Small intestine (tissue), 7 donors: ENCODE measurements around the gene LTBP2. TPM values are rescaled to one million over a fixed set of nuclear protein-coding genes. Genes with fewer than 3 reads are reported as not detected.
"Not testable (repeated sequence)": the region's sequence is repeated elsewhere in the genome, so short reads cannot be mapped to it uniquely, and the experiment has no call there.

Source experiments
- DNase-seq, 2 donors: peaks; one replicate each; pipeline versions ENCODE4 v3.0.0 to v3.0.0-alpha.2; 2013
- FAIRE-seq: peaks from 2 replicates; lab custom pipeline; 2012; peaks lifted over from hg19 to GRCh38; lab: Jason Lieb, UNC
- H3K27ac ChIP-seq, 3 donors: one replicate each; pipeline ENCODE4 v1.5.1; 2013; ENCODE audit warnings: low read length in 2 of 3, mild to moderate bottlenecking in 2 of 3, control low read depth in 1 of 3, inconsistent platforms in 1 of 3, low read depth in 1 of 3, moderate library complexity in 1 of 3
- H3K27me3 ChIP-seq, 3 donors: one replicate each; pipeline ENCODE4 v1.6.1; 2013; ENCODE audit warnings: low read length in 3 of 3, inconsistent platforms in 1 of 3; ENCODE audit not compliant: control insufficient read depth in 3 of 3, insufficient read depth in 3 of 3
- H3K36me3 ChIP-seq, 3 donors: one replicate each; pipeline ENCODE4 v1.6.1; 2013; ENCODE audit warnings: low read length in 3 of 3, inconsistent platforms in 1 of 3, low read depth in 1 of 3, mild to moderate bottlenecking in 1 of 3, moderate library complexity in 1 of 3; ENCODE audit not compliant: control insufficient read depth in 3 of 3, insufficient read depth in 2 of 3
- H3K4me1 ChIP-seq, 3 donors: one replicate each; pipeline ENCODE4 v1.6.1; 2013; ENCODE audit warnings: low read length in 2 of 3, inconsistent platforms in 1 of 3, low read depth in 1 of 3, mild to moderate bottlenecking in 1 of 3, moderate library complexity in 1 of 3; ENCODE audit not compliant: control insufficient read depth in 3 of 3, insufficient read depth in 2 of 3
- H3K4me3 ChIP-seq, 3 donors: one replicate each; pipeline ENCODE4 v1.5.1; 2013; ENCODE audit warnings: low read length in 3 of 3, control low read depth in 1 of 3, inconsistent platforms in 1 of 3, low read depth in 1 of 3, mild to moderate bottlenecking in 1 of 3, moderate library complexity in 1 of 3
- H3K9me3 ChIP-seq, 2 donors: one replicate each; pipeline ENCODE4 v1.6.1; 2013; ENCODE audit warnings: low read depth in 1 of 2, low read length in 1 of 2; ENCODE audit not compliant: control insufficient read depth in 2 of 2, insufficient read depth in 1 of 2
- WGBS, 3 donors: extraction: QIAGEN DNeasy Blood & Tissue Kit; methylation state at CpG; one replicate each; pipeline ENCODE4 v1.1.7; 2013; 5-methylcytosine and 5-hydroxymethylcytosine counted together
- polyA plus RNA-seq, 4 donors: library from polyadenylated mRNA; stranded (reverse) in 3 of 4; unstranded in 1 of 4; fragments of 200-250 nt in 3 of 4; fragments of 120-200 nt in 1 of 4; gene quantifications; one replicate each; pipeline versions ENCODE4 v1.2.1 to v1.2.3, GENCODE V29; 2013
- donor health status: healthy with polysubstance abuse.
- donor health status: control.
- donor health status: control.
- donor health status: Bipolar disorder and iron deficiency.
- donor health status: healthy.

LTBP2 gene
- polyA plus RNA-seq, 4 donors = 0.22 to 1.8 (median 1.1) TPM

DNA sequence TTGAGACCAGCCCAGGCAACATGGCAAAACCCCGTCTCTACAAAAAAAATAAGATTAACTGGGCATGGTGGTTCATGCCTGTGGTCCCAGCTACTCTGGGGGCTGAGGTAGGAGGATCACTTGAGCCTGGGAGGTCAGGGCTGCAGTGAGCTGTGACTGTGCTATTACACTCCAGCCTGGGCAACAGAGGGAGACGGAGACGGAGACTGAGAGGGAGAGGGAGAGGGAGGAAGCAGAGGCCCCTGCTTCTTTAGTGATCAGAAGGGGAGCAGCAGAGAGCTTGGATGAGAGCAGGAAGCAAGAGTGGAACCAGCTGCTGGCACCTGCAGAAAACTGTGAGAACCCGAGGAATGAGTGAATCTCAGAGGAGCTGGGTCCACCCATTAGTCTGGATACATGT, 72.5 kb downstream of the LTBP2 start:
- Histone ChIP-seq H3K4me3 (no peak overlapping the region), H3K4me1 (no peaks in the 10 kb centered on the region), H3K27me3 (no peaks in the 10 kb centered on the region), H3K27ac (no peak overlapping the region), H3K9me3 (no peaks in the 10 kb centered on the region), H3K36me3 (no peaks in the 10 kb centered on the region)
- DNase-seq (no peak), FAIRE-seq (no peak)
- 69 to 77% (median 71%) methylated on average over 4 of the region's 4 CpGs for WGBS, 3 donors

DNA sequence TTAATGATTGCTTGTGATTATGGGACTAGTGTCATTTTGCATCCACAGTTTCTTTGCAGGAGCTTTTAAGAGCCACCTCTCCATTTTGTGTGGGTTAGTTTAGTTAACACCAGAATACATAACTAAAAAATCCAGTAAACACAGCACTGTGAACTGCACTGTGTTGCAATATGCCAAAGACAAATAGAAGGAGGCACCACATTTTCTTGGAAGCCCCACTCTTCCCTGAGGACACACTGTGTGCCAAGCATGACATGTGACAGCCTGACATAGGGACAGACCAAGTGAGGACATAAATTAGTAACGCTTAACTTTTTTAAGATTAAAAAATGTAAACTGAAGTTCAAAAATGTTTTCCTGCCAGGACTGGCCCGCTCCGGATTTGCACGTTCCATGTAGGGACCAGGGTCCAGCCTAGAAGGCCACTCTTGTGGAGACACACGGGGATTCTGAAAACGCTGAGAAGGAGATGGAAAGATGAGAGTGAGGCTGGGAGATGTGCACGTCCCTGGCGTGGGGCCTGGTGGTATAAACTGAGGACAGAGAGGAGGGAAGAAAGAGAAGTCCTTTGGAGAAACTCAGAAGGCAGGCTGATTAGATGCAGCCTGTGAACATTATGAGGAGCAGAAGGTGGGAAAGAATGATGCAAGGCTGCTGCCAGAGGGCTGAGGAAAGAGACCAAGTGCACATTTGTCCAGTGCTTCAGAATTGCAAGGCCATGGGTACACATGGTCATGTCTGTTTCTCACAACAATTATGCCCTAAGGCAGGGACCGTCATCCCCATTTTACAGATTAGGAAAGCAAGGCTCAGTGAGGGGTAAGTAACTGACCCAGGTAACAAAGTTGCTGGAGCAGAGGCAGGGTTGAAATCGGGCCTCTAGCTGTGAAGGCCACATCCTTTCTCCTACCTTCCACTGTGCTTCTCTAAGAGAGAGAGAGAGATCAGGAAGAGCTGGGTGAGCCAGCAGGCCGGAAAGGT, 73.3 kb downstream of the LTBP2 start:
- DNase-seq = no peak
- H3K9me3 ChIP-seq = no peaks in the 10 kb centered on the region
- no peaks in the 10 kb centered on the region for H3K4me1 ChIP-seq
- no peak overlapping the region for H3K4me3 ChIP-seq
- no peaks in the 10 kb centered on the region for H3K36me3 ChIP-seq
- WGBS, 3 donors = 85 to 89% (median 86%) methylated on average over 11 of the region's 11 CpGs
- H3K27me3 ChIP-seq = no peaks in the 10 kb centered on the region
- FAIRE-seq = no peak
- no peak overlapping the region for H3K27ac ChIP-seq

GRCh38 chr14:74536336-74536735, 75.7 kb downstream of the LTBP2 start:
- not testable (repeated sequence) for DNase-seq, FAIRE-seq, H3K9me3 ChIP-seq, H3K4me3 ChIP-seq, H3K27me3 ChIP-seq, H3K27ac ChIP-seq, H3K36me3 ChIP-seq, H3K4me1 ChIP-seq
- WGBS, 3 donors = 83 to 87% (median 85%) methylated on average over 3 of the region's 3 CpGs

DNA sequence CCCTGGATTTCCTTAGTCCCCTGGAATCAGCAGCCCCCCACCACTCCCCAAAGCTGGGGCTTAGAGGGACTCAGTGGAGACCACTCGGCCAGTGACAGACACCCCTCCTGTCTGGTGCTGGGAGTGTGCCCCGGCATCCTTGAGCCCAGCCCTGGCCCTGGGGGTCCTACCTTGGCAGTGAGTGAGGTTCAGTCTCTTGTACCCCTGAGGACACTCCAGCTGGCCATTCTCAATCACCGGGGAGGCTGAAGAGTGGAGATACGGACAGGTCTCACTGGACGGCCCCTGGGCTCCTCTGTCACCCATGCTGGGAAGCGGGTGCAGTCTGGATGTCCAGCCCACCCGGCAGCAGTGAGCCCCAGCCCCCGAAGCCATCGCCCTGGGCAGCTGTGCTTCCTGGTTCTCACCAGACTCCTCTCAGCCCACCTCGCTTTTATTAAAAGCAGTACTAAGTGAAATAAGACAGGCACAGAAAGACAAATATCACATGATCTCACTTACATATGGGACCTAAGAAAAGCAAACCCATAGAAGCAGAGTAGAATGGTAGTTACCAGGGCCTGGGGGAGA, 76.2 kb downstream of the LTBP2 start:
- no peak for DNase-seq
- WGBS, 3 donors = 74 to 83% (median 76%) methylated on average over 10 of the region's 10 CpGs
- Histone ChIP-seq H3K27ac (no peak overlapping the region), H3K4me1 (no peaks in the 10 kb centered on the region), H3K27me3 (no peaks in the 10 kb centered on the region), H3K9me3 (no peaks in the 10 kb centered on the region), H3K4me3 (no peak overlapping the region), H3K36me3 (no peaks in the 10 kb centered on the region)
- no peak for FAIRE-seq

- H3K4me3 ChIP-seq = no peak overlapping the region
- no peaks in the 10 kb centered on the region for H3K36me3 ChIP-seq
- H3K27ac ChIP-seq = no peak overlapping the region
- no peaks in the 10 kb centered on the region for H3K27me3 ChIP-seq
- DNase-seq (no peak), FAIRE-seq (no peak)
- H3K4me1 ChIP-seq = no peaks in the 10 kb centered on the region
- H3K9me3 ChIP-seq = no peaks in the 10 kb centered on the region
- 48 to 68% (median 53%) methylated on average over 7 of the region's 7 CpGs for WGBS, 3 donors
Measured at GRCh38 chr14:74533576-74533975, 78.5 kb downstream of the LTBP2 start.

DNA sequence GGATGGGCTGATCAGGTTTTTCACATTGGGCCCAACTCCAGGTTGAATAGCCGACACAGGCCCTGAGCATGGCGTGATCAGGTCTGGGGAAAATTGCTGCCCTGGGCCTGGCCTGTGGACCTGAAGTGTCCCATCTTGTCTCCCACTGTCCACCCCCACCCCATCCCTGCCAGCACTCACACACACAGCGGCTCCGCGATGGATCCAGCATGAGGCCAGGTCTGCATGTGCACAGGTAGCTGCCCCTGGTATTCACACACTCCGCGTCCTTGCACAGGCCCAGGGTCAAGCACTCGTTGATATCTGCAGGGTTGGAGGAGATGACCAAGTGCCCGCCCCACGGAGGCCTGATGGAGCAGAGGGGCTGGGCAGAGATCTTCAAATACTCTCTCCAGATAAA, 79.8 kb downstream of the LTBP2 start:
- H3K4me3 ChIP-seq = no peak overlapping the region
- no peak for FAIRE-seq
- H3K27ac ChIP-seq = no peak overlapping the region
- H3K4me1 ChIP-seq = no peaks in the 10 kb centered on the region
- no peaks in the 10 kb centered on the region for H3K9me3 ChIP-seq
- WGBS, 3 donors = 94 to 96% (median 95%) methylated on average over 10 of the region's 10 CpGs
- H3K36me3 ChIP-seq = no peaks in the 10 kb centered on the region
- no peaks in the 10 kb centered on the region for H3K27me3 ChIP-seq
- no peak for DNase-seq

DNA sequence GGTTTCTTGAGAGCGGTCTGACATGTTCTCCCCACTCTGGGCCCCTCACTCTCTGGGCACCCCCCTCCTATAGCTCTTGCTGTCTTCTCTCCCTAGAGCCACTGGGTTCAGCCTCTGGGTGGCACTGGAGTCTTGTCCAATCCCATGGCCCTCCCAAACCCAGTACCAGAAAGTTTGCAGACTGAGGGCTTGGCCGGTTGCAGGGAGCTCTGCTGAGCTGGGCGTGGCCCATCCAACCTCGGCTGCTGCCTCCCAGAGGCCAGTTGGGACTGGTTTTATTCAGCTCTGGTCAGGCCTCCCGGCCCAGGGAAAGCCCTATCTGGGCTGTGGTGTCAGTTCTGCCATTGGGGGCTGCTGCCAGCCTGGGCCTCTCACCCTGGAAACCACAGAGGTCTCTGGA, 80.6 kb downstream of the LTBP2 start:
- H3K9me3 ChIP-seq = no peaks in the 10 kb centered on the region
- H3K4me1 ChIP-seq = no peaks in the 10 kb centered on the region
- no peak for FAIRE-seq
- 50 to 59% (median 52%) methylated on average over 4 to 5 of the region's 5 CpGs for WGBS, 3 donors
- no peaks in the 10 kb centered on the region for H3K36me3 ChIP-seq
- H3K27ac ChIP-seq = no peak overlapping the region
- DNase-seq = peak in 1 of 2 donors; percentile 19
- H3K4me3 ChIP-seq = no peak overlapping the region
- H3K27me3 ChIP-seq = peaks cover 0 to under 1% (median 0%) of the 10 kb centered on the region in 3 donors

DNA sequence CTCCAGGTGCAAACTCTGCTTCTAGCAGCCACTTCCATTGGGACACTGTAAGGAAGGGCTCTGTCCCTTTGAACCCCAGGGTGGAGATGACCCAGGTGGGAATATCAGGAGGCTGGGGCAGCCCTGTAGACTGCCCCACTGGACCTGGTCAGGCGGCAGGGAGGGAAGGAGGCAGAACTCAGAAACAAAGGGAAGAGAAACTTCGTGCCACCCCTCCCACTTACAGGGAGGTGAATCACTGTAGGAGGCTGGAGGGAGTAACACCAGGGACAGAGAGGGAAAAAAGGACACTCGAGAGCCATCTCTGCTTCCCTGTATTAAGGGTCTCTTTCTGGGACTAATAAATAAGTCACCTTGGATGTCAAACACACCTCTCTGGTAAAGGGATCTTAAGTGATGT, 81.0 kb downstream of the LTBP2 start:
- Histone ChIP-seq H3K27me3 (peaks cover 0 to 3% (median 0%) of the 10 kb centered on the region in 3 donors), H3K4me1 (no peaks in the 10 kb centered on the region), H3K4me3 (no peak overlapping the region), H3K36me3 (no peaks in the 10 kb centered on the region), H3K27ac (no peak overlapping the region), H3K9me3 (no peaks in the 10 kb centered on the region)
- DNase-seq (no peak), FAIRE-seq (no peak)
- WGBS, 3 donors = 78 to 87% (median 83%) methylated on average over 3 of the region's 3 CpGs
